Measurements from ENCODE around the gene CDSN. TPM values are rescaled to one million over a fixed set of nuclear protein-coding genes. Genes with fewer than 3 reads are reported as not detected.
"Not testable (repeated sequence)": the region's sequence is repeated elsewhere in the genome, so short reads cannot be mapped to it uniquely, and the experiment has no call there.

CDSN gene, protein sequence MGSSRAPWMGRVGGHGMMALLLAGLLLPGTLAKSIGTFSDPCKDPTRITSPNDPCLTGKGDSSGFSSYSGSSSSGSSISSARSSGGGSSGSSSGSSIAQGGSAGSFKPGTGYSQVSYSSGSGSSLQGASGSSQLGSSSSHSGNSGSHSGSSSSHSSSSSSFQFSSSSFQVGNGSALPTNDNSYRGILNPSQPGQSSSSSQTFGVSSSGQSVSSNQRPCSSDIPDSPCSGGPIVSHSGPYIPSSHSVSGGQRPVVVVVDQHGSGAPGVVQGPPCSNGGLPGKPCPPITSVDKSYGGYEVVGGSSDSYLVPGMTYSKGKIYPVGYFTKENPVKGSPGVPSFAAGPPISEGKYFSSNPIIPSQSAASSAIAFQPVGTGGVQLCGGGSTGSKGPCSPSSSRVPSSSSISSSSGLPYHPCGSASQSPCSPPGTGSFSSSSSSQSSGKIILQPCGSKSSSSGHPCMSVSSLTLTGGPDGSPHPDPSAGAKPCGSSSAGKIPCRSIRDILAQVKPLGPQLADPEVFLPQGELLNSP
- total RNA-seq, result not detected

DNA sequence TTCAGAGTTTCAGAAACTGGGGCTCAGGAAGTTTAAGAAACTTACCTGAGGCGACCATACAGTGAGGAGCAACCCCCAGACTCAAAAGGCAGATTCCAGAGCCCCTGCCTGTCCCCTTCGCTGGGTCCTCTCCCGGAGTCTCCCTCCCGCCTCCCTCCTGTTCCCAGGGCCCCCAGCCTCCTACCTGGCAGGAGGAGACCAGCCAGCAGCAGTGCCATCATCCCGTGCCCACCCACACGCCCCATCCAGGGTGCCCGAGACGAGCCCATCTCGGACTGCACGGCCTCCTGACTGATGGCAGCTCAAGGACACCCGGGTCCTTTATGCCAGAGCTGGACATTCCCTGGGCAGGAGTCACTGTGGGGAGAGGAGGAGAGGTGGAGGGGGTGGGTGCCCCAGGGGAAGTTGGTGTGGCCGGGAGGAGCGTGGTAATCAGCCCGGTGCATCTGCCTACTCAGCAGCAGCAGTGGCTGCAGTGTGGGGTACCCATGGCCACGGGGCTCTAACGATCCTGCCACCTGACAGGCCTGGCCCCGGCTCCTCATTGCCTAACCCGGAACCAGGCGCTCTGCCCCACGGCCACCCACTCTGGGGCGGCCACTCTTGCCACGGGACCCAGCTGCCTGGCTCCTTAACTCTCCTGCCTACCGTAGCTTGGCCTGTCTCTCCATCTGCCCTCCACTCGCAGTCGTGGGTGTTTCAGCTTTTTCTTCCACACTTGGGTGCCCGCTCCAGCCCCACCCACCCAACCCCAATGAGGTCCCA is at the start of gene CDSN:
Gene CDSN, minus strand, starts transcription at position 296 of the 765 bp plus-strand sequence. Its CDS starts 27 bp downstream, at position 269.
- no peak for ATAC-seq (ENCODE audit: low FRiP score)
- no peak for DNase-seq (ENCODE audit: low spot score)

DNA sequence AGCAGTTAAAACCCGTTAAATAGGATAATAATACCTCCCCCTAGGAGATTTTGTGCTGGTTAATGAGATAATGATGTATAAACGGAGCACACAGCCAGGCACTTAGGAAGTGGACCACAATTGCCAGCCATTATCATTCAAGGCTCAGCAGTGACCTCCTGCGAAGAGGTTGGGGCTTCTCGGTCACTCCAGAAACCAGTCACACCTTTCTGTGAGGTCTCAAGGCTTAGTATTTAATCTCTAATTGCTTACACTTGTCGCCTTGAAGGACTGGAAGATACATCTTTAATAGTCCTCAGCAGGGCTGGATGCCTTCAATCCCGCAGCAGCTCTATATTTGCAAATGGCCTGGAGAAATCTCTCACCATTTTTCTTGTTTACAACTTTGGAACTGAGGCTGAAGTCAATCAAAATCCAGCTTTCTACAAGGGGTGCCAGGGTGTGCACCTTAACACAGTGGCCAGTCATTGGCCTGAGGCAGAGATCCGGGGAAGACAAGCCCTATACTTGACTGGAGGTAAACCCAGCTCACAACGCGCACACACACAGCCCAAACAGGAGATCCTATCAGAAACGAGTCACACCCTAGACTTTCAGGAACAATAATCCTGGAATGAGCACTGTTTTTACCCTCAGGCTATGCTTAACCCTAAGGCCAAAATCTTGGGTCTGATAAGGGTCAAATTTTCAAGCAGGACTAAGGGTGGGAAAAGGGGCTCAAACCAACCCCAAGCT is 49.0 kb upstream of the CDSN start:
- DNase-seq (ENCODE audit: low spot score), result no peak

More for the DNA sequence above, at the start of gene CDSN:
- TF ChIP-seq, protein P1, sequence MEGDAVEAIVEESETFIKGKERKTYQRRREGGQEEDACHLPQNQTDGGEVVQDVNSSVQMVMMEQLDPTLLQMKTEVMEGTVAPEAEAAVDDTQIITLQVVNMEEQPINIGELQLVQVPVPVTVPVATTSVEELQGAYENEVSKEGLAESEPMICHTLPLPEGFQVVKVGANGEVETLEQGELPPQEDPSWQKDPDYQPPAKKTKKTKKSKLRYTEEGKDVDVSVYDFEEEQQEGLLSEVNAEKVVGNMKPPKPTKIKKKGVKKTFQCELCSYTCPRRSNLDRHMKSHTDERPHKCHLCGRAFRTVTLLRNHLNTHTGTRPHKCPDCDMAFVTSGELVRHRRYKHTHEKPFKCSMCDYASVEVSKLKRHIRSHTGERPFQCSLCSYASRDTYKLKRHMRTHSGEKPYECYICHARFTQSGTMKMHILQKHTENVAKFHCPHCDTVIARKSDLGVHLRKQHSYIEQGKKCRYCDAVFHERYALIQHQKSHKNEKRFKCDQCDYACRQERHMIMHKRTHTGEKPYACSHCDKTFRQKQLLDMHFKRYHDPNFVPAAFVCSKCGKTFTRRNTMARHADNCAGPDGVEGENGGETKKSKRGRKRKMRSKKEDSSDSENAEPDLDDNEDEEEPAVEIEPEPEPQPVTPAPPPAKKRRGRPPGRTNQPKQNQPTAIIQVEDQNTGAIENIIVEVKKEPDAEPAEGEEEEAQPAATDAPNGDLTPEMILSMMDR (IDR thresholded peaks at IDR 0.05), result no peak

DNA sequence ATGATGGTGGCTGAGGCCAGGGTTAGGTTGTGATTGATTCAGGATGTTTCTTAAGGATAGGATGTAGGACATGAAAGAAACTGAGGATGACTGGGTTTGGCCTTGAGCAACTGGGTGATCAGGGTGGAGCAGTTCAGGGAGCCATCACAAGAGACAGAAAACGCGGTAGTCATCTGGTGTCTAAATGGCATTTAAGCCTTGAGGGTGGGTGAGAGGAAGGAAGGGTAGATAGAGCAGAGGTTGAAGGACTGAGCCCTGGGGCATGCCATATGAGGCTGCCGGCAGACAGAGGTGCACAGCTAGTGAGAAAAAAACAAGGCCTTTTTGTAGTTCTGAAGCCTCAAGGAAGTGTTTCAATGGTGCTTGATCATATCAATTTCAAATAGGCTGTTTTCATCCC is 48.4 kb upstream of the CDSN start:
- TF ChIP-seq, protein P1 (IDR thresholded peaks at IDR 0.05), result no peak
- DNase-seq (ENCODE audit: low spot score) (no peak), ATAC-seq (ENCODE audit: low FRiP score) (no peak)

More for the DNA sequence above, 49.0 kb upstream of the CDSN start:
- TF ChIP-seq, protein P1 (IDR thresholded peaks at IDR 0.05), result no peak
- ATAC-seq (ENCODE audit: low FRiP score), result no peak

DNA sequence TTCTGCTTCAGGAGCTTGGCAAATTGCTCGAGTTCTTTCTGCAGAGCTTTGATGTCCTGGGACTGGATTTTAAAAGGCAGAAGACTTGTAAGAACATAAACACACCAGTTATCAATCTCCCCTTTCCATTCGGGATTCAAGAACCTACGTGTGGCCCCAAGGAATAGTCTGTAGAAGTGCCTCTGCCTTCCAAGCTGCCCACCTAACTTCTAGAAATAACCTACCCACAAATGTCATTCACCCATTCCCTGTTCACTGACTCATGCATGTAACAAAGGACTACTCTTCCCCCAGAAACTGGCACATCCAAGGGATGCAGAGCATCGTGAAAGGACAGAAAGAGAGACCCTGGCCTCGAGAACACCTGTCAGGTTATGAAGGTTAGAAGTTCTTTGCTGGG is 45.7 kb upstream of the CDSN start:
- TF ChIP-seq, protein P1 (IDR thresholded peaks at IDR 0.05), result no peak
- no peak for DNase-seq (ENCODE audit: low spot score)
- ATAC-seq (ENCODE audit: low FRiP score), result no peak

DNA sequence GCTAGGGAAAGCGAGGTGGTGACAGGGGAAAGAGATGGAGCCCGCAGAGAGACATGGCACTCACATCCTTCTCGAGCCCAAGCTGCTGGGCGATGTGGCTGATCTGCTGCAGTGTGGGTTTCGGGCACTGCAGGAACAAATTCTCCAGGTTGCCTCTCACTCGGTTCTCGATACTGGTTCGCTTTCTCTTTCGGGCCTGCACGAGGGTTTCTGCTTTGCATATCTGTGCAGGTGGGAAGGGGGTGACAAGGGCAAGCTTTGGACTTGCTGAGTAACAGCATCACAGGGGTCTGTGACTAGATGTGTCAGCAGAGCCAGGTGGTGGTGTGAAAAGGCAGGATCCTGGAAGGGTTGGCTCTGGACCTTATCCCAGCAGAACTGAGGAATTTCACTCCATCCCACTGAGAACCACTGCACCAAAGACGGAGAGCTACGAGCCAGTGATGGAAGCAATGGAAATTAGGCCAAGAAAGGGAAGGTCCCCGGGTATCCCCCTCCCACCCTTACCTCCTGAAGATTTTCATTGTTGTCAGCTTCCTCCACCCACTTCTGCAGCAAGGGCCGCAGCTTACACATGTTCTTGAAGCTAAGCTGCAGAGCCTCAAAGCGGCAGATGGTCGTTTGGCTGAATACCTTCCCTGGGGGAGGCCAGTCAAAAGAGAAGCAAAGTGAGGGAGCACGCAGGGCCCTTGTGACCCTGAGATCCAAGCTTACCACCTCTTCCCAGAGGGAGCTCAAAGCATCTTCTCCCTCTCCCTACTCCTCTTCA is 45.0 kb upstream of the CDSN start:
- not testable (repeated sequence) for ATAC-seq (ENCODE audit: low FRiP score); DNase-seq (ENCODE audit: low spot score)

DNA sequence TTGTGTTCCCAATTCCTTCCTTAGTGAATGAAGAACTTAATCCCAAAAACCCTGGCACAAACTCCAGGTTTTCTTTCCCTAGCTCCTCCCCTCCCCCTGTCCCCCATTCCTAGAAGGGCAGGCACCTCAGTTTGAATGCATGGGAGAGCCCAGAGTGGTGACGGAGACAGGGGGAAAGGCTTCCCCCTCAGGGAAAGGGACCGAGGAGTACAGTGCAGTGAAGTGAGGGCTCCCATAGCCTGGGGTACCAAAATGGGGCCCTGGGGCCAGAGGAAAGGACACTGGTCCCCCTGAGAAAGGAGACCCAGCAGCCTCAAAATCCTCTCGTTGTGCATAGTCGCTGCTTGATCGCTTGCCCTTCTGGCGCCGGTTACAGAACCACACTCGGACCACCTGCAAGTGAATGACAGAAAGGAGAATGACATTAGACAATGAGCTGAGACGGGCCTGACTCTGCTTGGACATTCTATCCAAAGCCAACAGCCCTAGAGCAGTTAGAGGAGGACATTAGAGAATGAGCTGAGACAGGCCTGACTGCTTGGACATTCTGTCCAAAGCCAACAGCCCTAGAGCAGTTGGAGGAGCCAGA is 44.3 kb upstream of the CDSN start:
- not testable (repeated sequence) for DNase-seq (ENCODE audit: low spot score); ATAC-seq (ENCODE audit: low FRiP score)

DNA sequence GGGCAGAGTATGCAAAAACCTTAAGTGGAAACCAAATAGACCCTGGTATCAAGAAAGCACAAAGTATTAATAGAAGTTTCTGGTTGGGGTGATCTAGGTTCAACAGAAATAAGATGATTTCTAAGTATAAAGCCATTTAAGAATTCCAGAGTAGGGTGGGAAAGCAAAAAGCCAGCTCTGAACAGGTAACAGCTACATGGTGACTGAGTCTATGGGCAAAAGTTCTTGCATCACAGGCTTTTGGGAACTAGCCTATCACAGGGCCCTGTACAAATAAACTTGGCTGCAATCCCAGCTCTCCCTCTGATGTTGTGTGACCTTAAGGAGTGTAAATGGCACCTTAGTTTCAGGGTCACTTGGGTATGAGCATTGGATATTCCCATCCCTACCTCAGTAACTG is 43.7 kb upstream of the CDSN start:
- DNase-seq (ENCODE audit: low spot score) (no peak), ATAC-seq (ENCODE audit: low FRiP score) (no peak)
- TF ChIP-seq, protein P1 (IDR thresholded peaks at IDR 0.05), result no peak

Measured in omental fat pad (tissue), 4 donors.